ENCODE measurements around the gene IL15. TPM values are rescaled to one million over a fixed set of nuclear protein-coding genes. Genes with fewer than 3 reads are reported as not detected.

Gene IL15
- total RNA-seq, result 2.0 and 3.9 TPM in 2 replicates

DNA sequence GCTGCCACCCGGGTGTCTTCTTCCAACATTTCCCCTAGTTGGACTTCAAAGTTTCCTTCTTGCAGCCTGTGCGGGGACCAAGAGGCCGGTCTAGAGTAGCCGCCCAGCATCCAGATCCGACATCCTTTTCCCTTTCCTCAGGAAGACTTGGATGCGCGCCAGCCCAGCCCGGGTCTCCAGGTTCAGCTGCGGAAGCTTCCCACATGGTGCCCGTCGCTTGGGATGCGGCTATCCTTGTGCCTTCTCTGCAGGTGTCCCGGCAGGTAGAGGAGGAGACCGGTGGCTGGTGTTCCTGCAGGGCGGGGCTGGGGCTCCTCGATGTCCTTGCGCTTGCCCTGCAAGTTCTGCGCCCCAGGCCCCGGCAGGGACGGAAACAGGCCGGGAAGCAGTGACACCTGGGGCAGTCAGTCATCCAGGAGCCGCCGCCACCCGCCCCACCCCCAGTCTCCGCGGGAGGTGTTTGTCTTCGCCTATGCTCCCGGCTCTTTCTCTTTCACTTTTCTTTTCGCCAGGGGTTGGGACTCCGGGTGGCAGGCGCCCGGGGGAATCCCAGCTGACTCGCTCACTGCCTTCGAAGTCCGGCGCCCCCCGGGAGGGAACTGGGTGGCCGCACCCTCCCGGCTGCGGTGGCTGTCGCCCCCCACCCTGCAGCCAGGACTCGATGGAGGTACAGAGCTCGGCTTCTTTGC is at the start of gene IL15:
Gene IL15, plus strand, starts transcription at position 502 of the 689 bp plus-strand sequence. CDS start 82,882 bp downstream, outside the sequence.

